ENCODE measurements around the gene TMCC3. TPM values are rescaled to one million over a fixed set of nuclear protein-coding genes. Genes with fewer than 3 reads are reported as not detected.
A peak's percentile ranks its signal among the peaks of the same experiment; 100 is the strongest.

Gene TMCC3
- total RNA-seq, 1 donor from 2014 or later: 9.0 TPM

- FAIRE-seq: no peak
- DNase-seq (ENCODE audit: low spot score in 2 of 2): no peak
These were observed 106.0 kb downstream of the TMCC3 start for GRCh38 chr12:94544355-94544754.

GRCh38 chr12:94538318-94538717 lies 112.0 kb downstream of the TMCC3 start:
- FAIRE-seq: no peak
- no peak for DNase-seq (ENCODE audit: low spot score in 2 of 2)

GRCh38 chr12:94536040-94536965 lies 114.1 kb downstream of the TMCC3 start:
- DNase-seq (ENCODE audit: low spot score in 2 of 2): no peak
- no peak for FAIRE-seq

GRCh38 chr12:94535510-94535921 lies 114.8 kb downstream of the TMCC3 start:
- no peak for FAIRE-seq

GRCh38 chr12:94534774-94535509 lies 115.4 kb downstream of the TMCC3 start:
- DNase-seq (ENCODE audit: low spot score in 2 of 2): no peak
- no peak for FAIRE-seq

More at GRCh38 chr12:94535510-94535921, 114.8 kb downstream of the TMCC3 start:
- DNase-seq (ENCODE audit: low spot score in 2 of 2): no peak

- DNase-seq (ENCODE audit: low spot score in 2 of 2): no peak
These were observed 116.1 kb downstream of the TMCC3 start for GRCh38 chr12:94534278-94534677.

GRCh38 chr12:94532490-94533422 lies 117.6 kb downstream of the TMCC3 start:
- peak; percentile 31 to 72 for DNase-seq (ENCODE audit: low spot score in 2 of 2)
- FAIRE-seq: no peak

More at GRCh38 chr12:94534278-94534677, 116.1 kb downstream of the TMCC3 start:
- FAIRE-seq: no peak

GRCh38 chr12:94531196-94531720 lies 119.1 kb downstream of the TMCC3 start:
- FAIRE-seq (no peak), DNase-seq (ENCODE audit: low spot score in 2 of 2) (no peak)

- FAIRE-seq (no peak), DNase-seq (ENCODE audit: low spot score in 2 of 2) (no peak)
These were observed 124.4 kb downstream of the TMCC3 start for GRCh38 chr12:94525951-94526350.

Small RNA genes lying within 50 kb of the gene (small RNA-seq; reads per million reads assigned to genes)
- gene LSM3P2 (not detected), gene MIR5700 (not detected)

Other genes starting within 250 kb of the TMCC3 start
- 22.0 TPM for gene CEP83, start 190.7 kb downstream of the TMCC3 start, total RNA-seq